Left colon (tissue), 2 donors: ENCODE data around the gene ANKRD13C. TPM values are rescaled to one million over a fixed set of nuclear protein-coding genes. Genes with fewer than 3 reads are reported as not detected.

Source experiments
- ATAC-seq: fragments of 200-7000 bp; cut with Tn5 transposase; one replicate; pipeline ENCODE4 v1.9.1; 2020; ENCODE audit warnings: mild to moderate bottlenecking, moderate library complexity
- DNase-seq, 2 donors: peaks; one replicate each; pipeline ENCODE4 v3.0.0-alpha.2; 2020
- intact Hi-C, 2 donors: fragments of 100-400 bp; cut with DNase I in 1 of 2; cut with micrococcal nuclease in 1 of 2; formaldehyde crosslinking; loops; one replicate each; pipeline versions ENCODE4 v1.11.2 to v1.14.0; 2022; cut with DNase I, micrococcal nuclease
- total RNA-seq, 2 donors: library from RNA; stranded (reverse); fragmentation: NEBNext Ultra II Directional; extraction: Animal tissue kit (Norgen Biotek cat#: 25700); gene quantifications; one replicate each; pipeline ENCODE4 v1.2.1, GENCODE V29; 2021
- donor health status: DM: no; HTN: no; CAD: no.
- donor health status: DM: yes; HTN: yes; CAD: no.

The ANKRD13C gene
- total RNA-seq, 2 donors from 2014 or later: 23.2 to 23.6 TPM

DNA sequence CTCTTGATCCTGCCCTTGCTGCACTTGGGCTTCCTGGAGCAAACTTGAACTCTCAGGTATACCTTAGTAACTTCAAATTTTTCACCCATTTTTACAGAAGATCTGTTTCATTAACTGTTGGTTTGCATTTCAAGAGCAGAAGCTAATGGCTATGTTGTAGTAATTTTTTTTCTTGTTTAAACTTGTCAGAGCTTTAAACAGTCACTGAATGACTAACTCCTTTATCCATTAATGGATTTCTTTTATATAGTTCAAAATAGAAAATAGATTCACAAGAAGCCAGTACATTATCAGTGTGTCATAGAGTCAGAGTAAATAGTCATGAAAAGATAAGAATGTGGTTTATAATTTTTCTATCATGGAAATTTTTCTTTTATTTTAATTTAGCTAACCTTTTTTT is 119.8 kb downstream of the ANKRD13C start:
- ATAC-seq (no peak), DNase-seq (no peak)
- intact Hi-C loops: no loop called here

DNA sequence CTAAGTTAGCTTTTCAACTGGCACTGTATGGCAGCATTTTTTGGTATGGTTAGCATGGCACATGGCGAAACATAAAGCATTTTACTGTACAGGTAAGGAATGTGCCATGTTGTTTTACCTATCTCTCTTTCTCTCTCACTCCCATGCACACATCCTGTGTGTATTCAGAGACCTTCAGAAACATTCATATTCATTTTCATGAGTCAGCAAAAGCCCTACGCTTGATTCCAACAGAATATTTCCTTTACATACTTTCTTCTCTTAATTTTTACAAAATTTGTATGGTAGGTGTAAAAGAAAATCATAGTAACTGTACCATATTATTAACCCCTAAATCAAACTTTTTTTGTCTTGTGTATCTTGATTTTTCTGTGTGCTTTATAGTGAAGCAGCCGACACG is 123.0 kb downstream of the ANKRD13C start:
- intact Hi-C loops: no loop called here
- no peak for DNase-seq
- no peak for ATAC-seq

DNA sequence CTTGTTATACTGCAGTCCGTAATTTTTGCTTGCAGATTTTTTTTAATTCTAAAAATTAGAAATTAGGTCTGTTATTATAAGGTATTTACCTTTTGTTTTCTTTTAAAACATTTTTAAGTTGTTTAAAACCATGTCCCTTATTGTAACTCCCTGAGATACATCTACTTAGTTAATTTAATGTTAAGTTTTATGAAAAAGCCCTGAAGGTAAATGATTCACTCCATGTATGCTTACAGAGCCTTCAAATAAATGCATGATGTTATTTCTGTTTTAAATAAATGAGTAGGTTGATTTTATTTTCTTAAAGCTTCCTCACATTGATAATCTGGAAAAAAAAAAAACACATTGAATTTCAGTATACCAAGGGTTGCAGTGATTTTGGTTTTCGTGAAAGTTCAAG is 125.9 kb downstream of the ANKRD13C start:
- no peak for ATAC-seq
- no peak for DNase-seq
- intact Hi-C loops: no loop called here

DNA sequence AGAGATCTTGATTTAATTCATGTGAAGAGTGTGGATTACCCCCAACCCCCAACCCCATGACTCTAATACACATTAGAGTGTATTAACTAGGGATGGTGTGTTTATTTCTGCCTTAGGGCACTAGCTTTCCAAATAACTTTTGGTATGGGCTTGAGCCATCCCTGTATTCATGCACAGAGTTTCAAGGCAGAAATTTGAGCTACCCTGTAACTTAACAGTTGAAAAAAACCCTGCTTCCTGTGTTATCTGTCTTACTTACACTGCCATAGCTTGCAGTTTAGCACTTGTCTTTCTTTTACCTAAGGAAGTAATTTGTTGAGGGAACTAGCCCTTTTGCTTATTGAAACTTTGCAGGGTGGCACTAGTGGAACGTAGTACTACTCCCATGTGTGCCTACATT is 127.1 kb downstream of the ANKRD13C start:
- DNase-seq (no peak), ATAC-seq (no peak)
- intact Hi-C loops: no loop called here

DNA sequence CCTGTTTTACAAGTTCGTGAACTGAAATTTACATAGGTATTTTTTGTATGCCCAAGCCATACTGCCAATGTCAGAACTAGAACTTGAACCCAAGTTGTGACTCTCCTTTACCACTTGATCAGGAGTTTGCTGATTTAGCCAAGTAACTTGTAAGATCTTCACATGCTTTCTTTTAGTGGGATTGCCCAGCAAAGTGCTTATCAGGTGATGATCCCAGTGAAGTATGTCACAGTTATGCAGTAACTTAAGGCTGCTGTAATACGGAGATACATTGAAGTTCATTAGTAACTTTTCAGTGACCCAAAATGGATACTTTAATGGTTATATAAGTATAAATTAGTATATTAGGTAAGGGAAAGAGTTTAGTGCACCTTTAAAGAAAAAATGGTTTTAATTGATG is 129.6 kb downstream of the ANKRD13C start:
- intact Hi-C loops: no loop called here
- ATAC-seq: no peak
- DNase-seq: no peak

DNA sequence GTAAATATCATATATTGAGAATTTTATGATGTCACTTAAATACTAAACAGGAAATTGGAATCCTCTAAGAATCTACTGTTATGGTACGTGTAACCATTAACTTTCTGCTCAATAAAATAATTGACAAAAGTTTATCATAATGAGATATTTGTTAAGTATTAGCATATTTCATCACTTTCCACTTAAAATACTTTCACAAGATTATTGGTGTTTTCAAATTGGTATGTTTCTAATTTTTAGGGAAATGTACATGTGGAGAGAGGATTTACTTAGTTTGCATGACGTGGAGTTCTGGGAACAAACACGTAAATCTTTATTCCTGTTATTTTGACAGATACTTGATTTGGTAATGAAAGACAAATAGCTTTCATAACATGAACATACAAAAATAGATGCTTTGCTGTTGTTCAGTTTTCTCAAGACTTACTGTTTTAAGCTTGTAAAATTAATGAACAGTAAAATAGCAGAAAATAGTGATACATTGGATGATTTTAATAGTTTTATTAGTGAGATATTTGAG is 131.7 kb downstream of the ANKRD13C start:
- intact Hi-C loops: no loop called here
- DNase-seq (no peak), ATAC-seq (no peak)

DNA sequence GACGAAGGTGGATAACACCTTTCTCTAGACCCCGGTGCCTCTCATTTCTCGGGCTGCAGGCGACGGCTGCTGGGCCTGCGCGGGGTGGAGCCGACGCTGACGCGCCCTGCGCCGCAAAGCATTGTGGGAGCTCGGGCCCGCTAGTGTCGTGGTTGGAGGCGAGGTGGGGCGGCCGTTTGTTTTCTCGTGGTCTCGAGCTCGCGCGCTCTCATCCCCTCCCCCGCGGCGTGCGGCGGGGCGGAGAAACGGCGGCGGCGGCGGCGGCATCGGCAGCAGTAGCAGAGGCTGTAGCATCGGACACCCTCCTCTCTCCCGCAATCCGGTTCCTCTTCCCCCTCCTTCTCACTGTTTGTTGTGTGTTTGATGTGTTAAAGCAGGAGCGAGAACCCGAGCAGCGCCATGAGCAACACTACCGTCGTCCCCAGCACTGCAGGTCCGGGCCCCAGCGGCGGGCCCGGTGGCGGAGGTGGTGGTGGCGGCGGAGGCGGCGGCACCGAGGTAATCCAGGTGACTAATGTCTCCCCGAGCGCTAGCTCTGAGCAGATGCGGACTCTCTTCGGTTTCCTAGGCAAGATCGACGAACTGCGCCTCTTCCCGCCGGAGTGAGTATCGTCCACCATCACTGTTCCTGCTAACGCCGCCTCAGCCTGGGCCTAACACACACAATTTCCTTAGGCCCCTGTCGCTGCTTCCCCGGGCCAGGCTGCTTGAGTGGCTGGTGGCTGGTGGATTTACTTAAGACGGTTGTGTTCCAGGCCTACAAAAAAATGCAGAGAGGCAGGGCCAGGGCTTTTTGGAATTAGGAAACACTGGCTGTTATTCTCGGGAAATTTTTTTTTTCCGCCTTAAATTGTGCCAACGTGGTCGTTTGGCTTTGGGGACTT is 133.0 kb downstream of the ANKRD13C start, which contains the start of gene SRSF11:
TSS of gene SRSF11 (plus strand) at position 143 of the 884 bp plus-strand sequence. CDS start at position 400, 257 bp downstream.
- DNase-seq (peak; percentile 96 to 99), ATAC-seq (peak; percentile 99)
- intact Hi-C loops: no loop called here

DNA sequence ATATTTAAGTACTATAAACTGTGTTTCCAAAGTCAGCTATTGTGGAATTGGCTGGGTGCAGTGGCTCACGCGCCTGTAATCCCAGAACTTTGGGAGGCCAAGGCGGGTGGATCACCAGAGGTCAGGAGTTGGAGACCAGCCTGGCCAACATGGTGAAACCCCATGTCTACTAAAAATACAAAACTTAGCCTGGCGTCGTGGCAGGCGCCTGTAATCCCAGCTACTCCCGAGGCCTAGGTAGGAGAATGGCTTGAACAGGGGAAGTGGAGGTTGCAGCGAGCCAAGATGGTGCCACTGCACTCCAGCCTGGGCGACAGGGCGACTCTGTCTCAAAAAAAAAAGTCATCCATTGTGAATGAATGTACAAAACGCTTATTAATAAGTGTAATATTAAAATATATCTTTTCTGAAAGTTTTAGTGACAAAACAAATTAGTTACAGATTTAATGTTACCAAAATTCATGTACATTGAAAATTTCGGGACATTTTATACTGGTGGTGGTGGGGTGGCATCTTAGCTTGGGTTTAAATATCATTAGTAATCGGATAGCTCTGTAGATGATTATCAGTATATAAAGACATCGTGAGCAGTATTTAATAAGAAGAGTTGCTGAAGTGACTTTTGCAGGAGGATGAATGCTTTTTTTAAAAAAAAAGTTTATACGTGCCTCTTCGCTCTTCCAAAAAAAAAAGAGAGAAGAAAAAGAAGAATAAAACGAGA is 133.8 kb downstream of the ANKRD13C start:
- ATAC-seq (no peak), DNase-seq (no peak)
- intact Hi-C loops: no loop called here

DNA sequence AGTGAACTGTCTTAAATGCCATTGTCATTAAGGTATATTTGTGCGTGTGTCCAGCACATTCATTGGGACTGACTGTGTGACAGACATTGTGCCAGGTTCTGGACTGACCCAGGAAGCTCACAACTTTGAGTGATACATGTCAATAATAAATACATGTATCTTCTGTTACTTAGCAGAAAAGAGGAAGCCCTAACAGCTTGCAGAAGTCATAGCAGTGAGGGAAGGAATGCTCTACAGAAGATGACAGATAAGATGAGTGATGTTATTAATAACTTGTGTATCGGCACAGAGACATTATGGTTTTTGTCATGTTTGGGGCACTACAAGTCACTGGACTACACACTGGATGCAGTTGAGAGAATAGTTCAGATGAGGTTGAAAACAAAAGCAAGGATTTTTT is 134.5 kb downstream of the ANKRD13C start:
- ATAC-seq (no peak), DNase-seq (no peak)
- intact Hi-C loops: no loop called here

DNA sequence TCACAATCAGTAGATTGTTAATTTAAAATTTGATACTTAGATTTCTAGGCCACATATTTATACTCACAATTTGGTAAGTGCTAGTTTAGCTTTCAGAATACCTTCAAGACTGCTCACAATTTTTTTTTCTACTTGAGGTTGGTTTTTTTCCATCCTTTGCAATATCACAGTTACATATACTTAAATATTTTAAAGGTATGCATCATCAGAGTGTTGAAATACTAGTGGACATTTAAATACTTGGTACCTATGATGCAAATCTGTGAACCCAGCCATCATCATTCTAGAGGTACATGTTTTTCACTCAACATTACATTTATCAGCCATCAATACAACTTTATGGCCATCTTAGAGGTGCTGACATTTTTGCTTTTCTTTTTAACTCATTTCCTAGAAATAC is 143.0 kb downstream of the ANKRD13C start:
- intact Hi-C loops: no loop called here
- DNase-seq: no peak
- ATAC-seq: no peak

DNA sequence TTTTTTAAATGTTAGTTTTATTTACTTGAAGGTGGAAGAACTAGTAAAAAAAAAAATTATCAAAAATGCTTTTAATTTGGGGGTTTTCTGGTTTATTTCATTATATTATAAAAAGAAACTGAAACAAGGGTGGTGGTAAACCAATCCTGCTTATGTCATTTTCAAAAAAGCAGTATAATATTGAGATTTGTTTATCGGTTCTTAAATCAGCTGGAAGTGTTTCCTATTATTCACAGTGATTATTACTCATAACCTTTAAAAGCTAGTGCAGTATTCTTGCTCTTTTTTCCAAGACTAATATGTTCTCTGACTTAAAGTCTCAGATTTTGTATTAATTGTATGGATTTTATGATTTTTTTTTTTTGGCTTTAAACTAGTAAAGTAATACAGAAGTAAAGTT is 143.7 kb downstream of the ANKRD13C start:
- DNase-seq (no peak), ATAC-seq (no peak)
- intact Hi-C loops: no loop called here

Other genes starting within 250 kb of the ANKRD13C start
- gene LRRC40, start 149.1 kb downstream of the ANKRD13C start, total RNA-seq: 1 to 10 TPM; 9.6 to 9.7 TPM
- gene SRSF11, start 133.3 kb downstream of the ANKRD13C start, total RNA-seq: 100 to 1,000 TPM in 1 of 2 donors, 10 to 100 TPM in 1; 97.8 to 102 TPM
- gene CTH, start 56.5 kb upstream of the ANKRD13C start, total RNA-seq: 1 to 10 TPM; 6.4 to 9.1 TPM